ENCODE measurements around the gene CERS5. TPM values are rescaled to one million over a fixed set of nuclear protein-coding genes. Genes with fewer than 3 reads are reported as not detected.
A peak's percentile ranks its signal among the peaks of the same experiment; 100 is the strongest.

Gene CERS5
- total RNA-seq, 1 experiment from 2014 or later, result 58.1 TPM

DNA sequence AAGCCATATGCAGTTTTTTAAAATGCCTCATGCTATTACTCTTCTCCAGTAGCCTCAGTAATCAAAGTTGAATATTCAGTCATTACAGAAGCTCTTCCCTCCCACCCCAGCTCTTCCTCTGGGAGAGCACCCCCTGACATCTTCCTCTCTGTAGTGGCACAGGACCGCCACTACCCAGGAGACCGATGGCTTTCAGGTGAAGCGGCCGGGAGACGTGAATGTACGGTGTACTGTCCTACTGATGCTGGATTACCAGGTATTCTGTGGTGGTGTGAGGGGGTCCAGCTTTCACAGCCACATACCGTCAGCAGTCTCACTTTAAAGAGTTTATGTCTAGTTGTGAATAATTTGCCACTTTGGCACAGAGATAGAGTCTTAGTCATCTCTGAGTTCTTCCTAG lies 77.4 kb downstream of the CERS5 start:
- no peaks in the 10 kb centered on the region for H3K9me3 Mint-ChIP-seq (ENCODE audit: unreplicated experiment)
- H3K4me3 Mint-ChIP-seq (ENCODE audit: unreplicated experiment), result no peak overlapping the region
- ChIA-PET CTCF (interaction anchor here (0.5 to 11.7 kb wide), 14 partner anchors 8 to 221 kb away, joined by 3 to 232 read pairs (median 4); partner anchors contain the start of genes COX14 and GPD1), POLR2A (interaction anchor here (0.6 to 2.3 kb wide), 4 partner anchors 11 to 1526 kb away, joined by 3 to 8 read pairs (median 4); partner anchors contain the start of gene COX14)
- no peaks in the 10 kb centered on the region for H3K27me3 Mint-ChIP-seq (ENCODE audit: insufficient read depth, unreplicated experiment)
- H3K4me1 Mint-ChIP-seq (ENCODE audit: insufficient read depth, unreplicated experiment), result peaks cover 27% of the 10 kb centered on the region
- H3K36me3 Mint-ChIP-seq (ENCODE audit: insufficient read depth, unreplicated experiment), result peaks cover 79% of the 10 kb centered on the region
- intact Hi-C loops (cut with micrococcal nuclease), result no loop called here
- TF ChIP-seq, protein P1, sequence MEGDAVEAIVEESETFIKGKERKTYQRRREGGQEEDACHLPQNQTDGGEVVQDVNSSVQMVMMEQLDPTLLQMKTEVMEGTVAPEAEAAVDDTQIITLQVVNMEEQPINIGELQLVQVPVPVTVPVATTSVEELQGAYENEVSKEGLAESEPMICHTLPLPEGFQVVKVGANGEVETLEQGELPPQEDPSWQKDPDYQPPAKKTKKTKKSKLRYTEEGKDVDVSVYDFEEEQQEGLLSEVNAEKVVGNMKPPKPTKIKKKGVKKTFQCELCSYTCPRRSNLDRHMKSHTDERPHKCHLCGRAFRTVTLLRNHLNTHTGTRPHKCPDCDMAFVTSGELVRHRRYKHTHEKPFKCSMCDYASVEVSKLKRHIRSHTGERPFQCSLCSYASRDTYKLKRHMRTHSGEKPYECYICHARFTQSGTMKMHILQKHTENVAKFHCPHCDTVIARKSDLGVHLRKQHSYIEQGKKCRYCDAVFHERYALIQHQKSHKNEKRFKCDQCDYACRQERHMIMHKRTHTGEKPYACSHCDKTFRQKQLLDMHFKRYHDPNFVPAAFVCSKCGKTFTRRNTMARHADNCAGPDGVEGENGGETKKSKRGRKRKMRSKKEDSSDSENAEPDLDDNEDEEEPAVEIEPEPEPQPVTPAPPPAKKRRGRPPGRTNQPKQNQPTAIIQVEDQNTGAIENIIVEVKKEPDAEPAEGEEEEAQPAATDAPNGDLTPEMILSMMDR (IDR thresholded peaks at IDR 0.05; ENCODE audit: unreplicated experiment), result no peak
- BruUV-seq (replicated peaks), result no TSS peak
- no peak overlapping the region for H3K27ac Mint-ChIP-seq (ENCODE audit: low read depth, unreplicated experiment)
- no peak for DNase-seq (ENCODE audit: unreplicated experiment)

- Mint-ChIP-seq H3K4me1 (ENCODE audit: insufficient read depth, unreplicated experiment) (peaks cover 28% of the 10 kb centered on the region), H3K27me3 (ENCODE audit: insufficient read depth, unreplicated experiment) (no peaks in the 10 kb centered on the region), H3K9me3 (ENCODE audit: unreplicated experiment) (no peaks in the 10 kb centered on the region), H3K36me3 (ENCODE audit: insufficient read depth, unreplicated experiment) (peaks cover 70% of the 10 kb centered on the region), H3K4me3 (ENCODE audit: unreplicated experiment) (no peak overlapping the region), H3K27ac (ENCODE audit: low read depth, unreplicated experiment) (no peak overlapping the region)
- POLR2A ChIA-PET, result interaction anchor here (0.7 to 2.3 kb wide), 6 partner anchors 12 to 1129 kb away, joined by 3 to 9 read pairs (median 4); partner anchors contain the start of genes COX14 and POU6F1
- TF ChIP-seq, protein P1 (IDR thresholded peaks at IDR 0.05; ENCODE audit: unreplicated experiment), result peak; percentile 83
- intact Hi-C loops (cut with micrococcal nuclease), result no loop called here
- peak; percentile 73 for DNase-seq (ENCODE audit: unreplicated experiment)
- no TSS peak for BruUV-seq (replicated peaks)
- CTCF ChIA-PET, result interaction anchor here (0.5 to 11.7 kb wide), 24 partner anchors 8 to 625 kb away, joined by 3 to 232 read pairs (median 4); partner anchors contain the start of genes COX14 and GPD1
Observed at GRCh38 chr12:50088577-50089335, 78.4 kb downstream of the CERS5 start.

DNA sequence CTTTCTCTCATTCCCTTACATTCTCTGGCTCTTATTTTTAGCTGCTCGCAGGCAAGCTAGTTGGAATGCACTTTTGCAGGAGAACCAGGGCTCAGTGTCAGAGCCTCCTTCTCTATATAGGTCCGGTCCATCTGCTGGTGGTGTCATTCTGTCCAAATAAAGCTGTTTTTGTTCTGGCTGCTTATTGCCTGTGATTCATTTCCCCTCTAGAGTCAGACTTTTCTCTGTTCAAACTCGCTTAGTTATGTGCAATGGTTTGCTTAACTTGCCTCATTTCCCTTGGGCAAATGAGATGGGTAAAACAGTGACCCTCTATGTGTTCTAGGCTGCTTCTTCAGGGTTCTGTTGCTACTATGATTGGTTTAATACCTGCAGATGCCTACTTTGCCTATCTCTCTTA lies 79.2 kb downstream of the CERS5 start:
- Mint-ChIP-seq H3K4me3 (ENCODE audit: unreplicated experiment) (peak overlapping the region; percentile 26), H3K27ac (ENCODE audit: low read depth, unreplicated experiment) (peak overlapping the region; percentile 37), H3K9me3 (ENCODE audit: unreplicated experiment) (no peaks in the 10 kb centered on the region), H3K27me3 (ENCODE audit: insufficient read depth, unreplicated experiment) (no peaks in the 10 kb centered on the region), H3K4me1 (ENCODE audit: insufficient read depth, unreplicated experiment) (peaks cover 33% of the 10 kb centered on the region), H3K36me3 (ENCODE audit: insufficient read depth, unreplicated experiment) (peaks cover 62% of the 10 kb centered on the region)
- BruUV-seq (replicated peaks), result no TSS peak
- CTCF ChIA-PET, result interaction anchor here (0.5 to 11.7 kb wide), 24 partner anchors 8 to 626 kb away, joined by 3 to 232 read pairs (median 4); partner anchors contain the start of genes COX14 and GPD1
- intact Hi-C loops (cut with micrococcal nuclease), result no loop called here
- DNase-seq (ENCODE audit: unreplicated experiment), result peak; percentile 47
- POLR2A ChIA-PET, result interaction anchor here (0.9 to 4.3 kb wide), 6 partner anchors 13 to 220 kb away, joined by 3 to 25 read pairs (median 6); partner anchors contain the start of genes CERS5 and COX14
- TF ChIP-seq, protein P1 (IDR thresholded peaks at IDR 0.05; ENCODE audit: unreplicated experiment), result no peak

DNA sequence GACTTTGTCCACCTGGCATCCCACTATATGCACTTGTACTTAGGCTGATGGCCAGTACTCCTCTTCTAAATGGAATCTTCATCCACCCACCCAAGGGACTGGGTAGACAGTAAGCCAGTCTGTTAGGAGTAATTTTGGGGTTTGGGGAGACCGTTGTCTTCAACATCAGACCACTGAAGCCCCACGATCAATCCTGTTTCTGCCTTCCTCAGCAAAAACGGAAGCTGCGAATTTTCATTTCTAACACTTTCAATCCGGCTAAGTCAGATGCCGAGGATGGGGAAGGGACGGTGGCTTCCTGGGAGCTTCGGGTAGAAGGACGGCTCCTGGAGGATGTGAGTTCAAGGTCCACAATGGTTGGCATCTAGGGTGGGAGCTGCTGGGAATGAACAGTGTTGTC lies 80.0 kb downstream of the CERS5 start:
- H3K27ac Mint-ChIP-seq (ENCODE audit: low read depth, unreplicated experiment), result peak overlapping the region; percentile 37
- ChIA-PET POLR2A (interaction anchor here (0.8 to 4.3 kb wide), 3 partner anchors 25 to 244 kb away, joined by 4 to 25 read pairs (median 9); partner anchors contain the start of genes BCDIN3D, CERS5 and COX14), CTCF (interaction anchor here (0.6 to 11.7 kb wide), 11 partner anchors 9 to 145 kb away, joined by 3 to 232 read pairs (median 7); partner anchors contain the start of genes COX14 and GPD1)
- H3K4me3 Mint-ChIP-seq (ENCODE audit: unreplicated experiment), result no peak overlapping the region
- no TSS peak for BruUV-seq (replicated peaks)
- H3K27me3 Mint-ChIP-seq (ENCODE audit: insufficient read depth, unreplicated experiment), result no peaks in the 10 kb centered on the region
- no peaks in the 10 kb centered on the region for H3K9me3 Mint-ChIP-seq (ENCODE audit: unreplicated experiment)
- peaks cover 33% of the 10 kb centered on the region for H3K4me1 Mint-ChIP-seq (ENCODE audit: insufficient read depth, unreplicated experiment)
- intact Hi-C loops (cut with micrococcal nuclease), result no loop called here
- TF ChIP-seq, protein P1 (IDR thresholded peaks at IDR 0.05; ENCODE audit: unreplicated experiment), result no peak
- no peak for DNase-seq (ENCODE audit: unreplicated experiment)
- H3K36me3 Mint-ChIP-seq (ENCODE audit: insufficient read depth, unreplicated experiment), result peaks cover 53% of the 10 kb centered on the region
